HG03439 (cell line): Measurements from ENCODE around the gene SLC27A6.

Source experiments
- ATAC-seq: cut with Tn5 transposase; IDR thresholded peaks from one replicate; pipeline ENCODE4 v1.9.1; 2021; ENCODE audit warnings: mild to moderate bottlenecking, moderate library complexity; ENCODE audit not compliant: unreplicated experiment

Gene SLC27A6

GRCh38 chr5:129057329-129057728 lies 92.0 kb downstream of the SLC27A6 start:
- ATAC-seq, result no peak

GRCh38 chr5:129061849-129062248 lies 96.6 kb downstream of the SLC27A6 start:
- ATAC-seq, result no peak

- ATAC-seq, result no peak
Measured at GRCh38 chr5:129063483-129064113, 98.3 kb downstream of the SLC27A6 start.

GRCh38 chr5:129065721-129066120 lies 100.4 kb downstream of the SLC27A6 start:
- no peak for ATAC-seq

- ATAC-seq, result no peak
Measured at GRCh38 chr5:129067745-129068144, 102.5 kb downstream of the SLC27A6 start.

- ATAC-seq, result peak; percentile 75
Measured at GRCh38 chr5:129069292-129069691, 104.0 kb downstream of the SLC27A6 start.

GRCh38 chr5:129073111-129073510 lies 107.8 kb downstream of the SLC27A6 start:
- no peak for ATAC-seq

- ATAC-seq, result no peak
Measured at GRCh38 chr5:129074903-129075302, 109.6 kb downstream of the SLC27A6 start.

- no peak for ATAC-seq
Measured at GRCh38 chr5:129077433-129078075, 112.3 kb downstream of the SLC27A6 start.

- no peak for ATAC-seq
Measured at GRCh38 chr5:129078247-129078646, 113.0 kb downstream of the SLC27A6 start.

- ATAC-seq, result no peak
Measured at GRCh38 chr5:129078660-129079059, 113.4 kb downstream of the SLC27A6 start.

GRCh38 chr5:129079496-129079895 lies 114.2 kb downstream of the SLC27A6 start:
- no peak for ATAC-seq

- no peak for ATAC-seq
Measured at GRCh38 chr5:129080766-129081165, 115.5 kb downstream of the SLC27A6 start.

- ATAC-seq, result no peak
Measured at GRCh38 chr5:129082225-129083136, 117.2 kb downstream of the SLC27A6 start.
